Uterus (tissue), 4 donors: ENCODE data around the gene JUN. TPM values are rescaled to one million over a fixed set of nuclear protein-coding genes. Genes with fewer than 3 reads are reported as not detected.

Experiments used
- DNase-seq, 2 donors: peaks; one replicate each; pipeline ENCODE4 v3.0.0-alpha.2; 2019 to 2020
- H3K27ac ChIP-seq, 2 donors: fragments of 200-600 bp; sonication (generic); 1 replicate in 1 of 2; 2 replicates in 1 of 2; pipeline ENCODE4 v1.5.1; 2016 to 2018
- H3K27me3 ChIP-seq, 2 donors: fragments of 200-600 bp; sonication (generic); one replicate each; pipeline ENCODE4 v1.5.1; 2018 to 2019; ENCODE audit warnings: control low read depth in 1 of 2
- H3K36me3 ChIP-seq, 2 donors: fragments of 200-600 bp; sonication (generic); one replicate each; pipeline ENCODE4 v1.5.1; 2019; ENCODE audit warnings: control low read depth in 1 of 2
- H3K4me1 ChIP-seq, 2 donors: fragments of 200-600 bp; sonication (generic); one replicate each; pipeline ENCODE4 v1.5.1; 2018 to 2019; ENCODE audit warnings: control low read depth in 1 of 2
- H3K4me3 ChIP-seq, 2 donors: fragments of 200-600 bp; sonication (generic); 1 replicate in 1 of 2; 2 replicates in 1 of 2; pipeline ENCODE4 v1.5.1; 2018 to 2019; ENCODE audit warnings: mild to moderate bottlenecking in 1 of 2
- H3K9me3 ChIP-seq, 2 donors: fragments of 200-600 bp; sonication (generic); one replicate each; pipeline ENCODE4 v1.5.1; 2019; ENCODE audit warnings: control low read depth in 1 of 2
- POLR2A ChIP-seq, 2 donors: fragments of 450-650 bp; IDR thresholded peaks; one replicate each; pipeline ENCODE4 v1.6.1; 2016; ENCODE audit warnings: antibody characterized with exemption in 2 of 2, mild to moderate bottlenecking in 1 of 2, moderate library complexity in 1 of 2
- intact Hi-C: fragments of 100-400 bp; cut with DNase I; formaldehyde crosslinking; loops from one replicate; pipeline ENCODE4 v1.15.1; 2023; ENCODE audit warnings: low total_unique reads
- total RNA-seq, 4 donors: library from RNA; depleted of rRNA in 3 of 4; stranded (reverse); fragments of >200 nt in 3 of 4; gene quantifications; one replicate each; pipeline versions ENCODE4 v1.1.0 to v1.2.4, GENCODE V29; 2014 to 2023
- TF ChIP-seq, protein P1 (sequence below), 4 experiments: fragments of 200-600 bp in 2 of 4; fragments of 450-650 bp in 2 of 4; sonication (generic) in 2 of 4; IDR thresholded peaks; one replicate each; pipeline ENCODE4 v1.5.1; 2016 to 2019; ENCODE audit warnings: antibody characterized with exemption in 4 of 4, mild to moderate bottlenecking in 2 of 4, moderate library complexity in 1 of 4
- donor health status: DM: yes; HTN: yes; CAD: no.

JUN gene
- total RNA-seq, 4 donors from 2014 or later: 154 to 246 (median 239) TPM

DNA sequence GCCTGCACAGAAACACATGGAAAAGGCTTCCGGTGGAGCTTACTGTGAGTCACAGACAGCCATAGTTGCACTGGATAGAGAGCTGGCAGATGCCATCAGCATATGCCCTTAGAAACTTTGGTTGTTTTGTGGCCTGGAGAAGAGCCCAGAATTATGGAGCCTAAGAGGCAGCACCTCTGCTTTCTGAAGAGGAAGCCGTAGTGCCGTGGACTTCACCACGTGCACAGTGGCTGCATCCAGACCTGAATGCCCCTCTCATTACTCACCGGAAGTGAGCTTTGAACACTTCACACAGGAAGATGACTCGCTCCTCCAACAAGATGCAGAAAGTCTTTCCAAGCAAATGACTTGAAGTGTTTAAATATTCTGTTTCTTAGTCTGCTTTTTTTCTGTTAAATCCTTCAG is 28.4 kb downstream of the JUN start:
- peak; percentile 67 to 85 for DNase-seq

DNA sequence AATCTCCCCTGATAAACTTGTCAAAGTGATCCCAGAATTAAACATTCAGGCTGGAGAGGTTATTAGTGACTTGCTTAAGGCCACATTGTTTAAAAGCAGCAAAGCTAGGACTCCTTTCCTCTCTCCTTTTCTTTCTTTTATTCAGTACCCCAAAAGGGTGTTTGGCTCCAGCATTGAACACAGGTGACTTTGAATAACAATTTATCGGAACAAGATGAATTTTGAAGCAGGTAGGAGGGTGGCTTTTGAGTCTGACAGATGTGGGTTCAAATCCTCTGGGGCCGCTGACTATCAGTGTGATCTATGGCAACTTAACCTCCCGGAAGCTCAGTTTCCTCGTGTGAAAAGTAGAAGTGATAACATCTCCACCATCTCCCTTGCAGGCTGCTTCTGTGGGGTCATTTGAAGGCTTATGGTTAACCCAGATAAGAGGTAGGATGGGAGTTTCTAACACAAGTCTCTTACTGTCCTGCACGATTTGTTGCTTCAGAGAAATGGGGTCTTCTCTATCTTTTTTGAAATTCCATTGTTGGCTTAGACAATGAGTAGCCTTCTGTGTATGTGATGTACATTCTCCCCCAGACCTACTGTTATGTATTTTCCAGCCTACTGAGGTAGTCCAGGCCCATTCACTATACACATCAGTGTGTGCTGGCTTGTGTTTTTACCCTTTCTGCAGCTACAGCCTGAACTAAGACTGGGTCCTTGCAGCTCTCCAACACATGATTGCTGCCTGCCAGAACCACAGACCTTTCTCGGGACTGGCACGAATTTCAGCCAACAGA is 29.0 kb downstream of the JUN start:
- Histone ChIP-seq H3K27ac (peak overlapping the region; percentile 60 to 74), H3K9me3 (no peaks in the 10 kb centered on the region), H3K4me1 (no peaks in the 10 kb centered on the region), H3K4me3 (no peak overlapping the region), H3K36me3 (no peaks in the 10 kb centered on the region), H3K27me3 (no peaks in the 10 kb centered on the region)
- intact Hi-C loops: no loop called here
- TF ChIP-seq, protein P1, sequence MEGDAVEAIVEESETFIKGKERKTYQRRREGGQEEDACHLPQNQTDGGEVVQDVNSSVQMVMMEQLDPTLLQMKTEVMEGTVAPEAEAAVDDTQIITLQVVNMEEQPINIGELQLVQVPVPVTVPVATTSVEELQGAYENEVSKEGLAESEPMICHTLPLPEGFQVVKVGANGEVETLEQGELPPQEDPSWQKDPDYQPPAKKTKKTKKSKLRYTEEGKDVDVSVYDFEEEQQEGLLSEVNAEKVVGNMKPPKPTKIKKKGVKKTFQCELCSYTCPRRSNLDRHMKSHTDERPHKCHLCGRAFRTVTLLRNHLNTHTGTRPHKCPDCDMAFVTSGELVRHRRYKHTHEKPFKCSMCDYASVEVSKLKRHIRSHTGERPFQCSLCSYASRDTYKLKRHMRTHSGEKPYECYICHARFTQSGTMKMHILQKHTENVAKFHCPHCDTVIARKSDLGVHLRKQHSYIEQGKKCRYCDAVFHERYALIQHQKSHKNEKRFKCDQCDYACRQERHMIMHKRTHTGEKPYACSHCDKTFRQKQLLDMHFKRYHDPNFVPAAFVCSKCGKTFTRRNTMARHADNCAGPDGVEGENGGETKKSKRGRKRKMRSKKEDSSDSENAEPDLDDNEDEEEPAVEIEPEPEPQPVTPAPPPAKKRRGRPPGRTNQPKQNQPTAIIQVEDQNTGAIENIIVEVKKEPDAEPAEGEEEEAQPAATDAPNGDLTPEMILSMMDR (IDR thresholded peaks at IDR 0.05): no peak
- no peak for DNase-seq

More for the DNA sequence above, 28.4 kb downstream of the JUN start:
- H3K27me3 ChIP-seq: no peaks in the 10 kb centered on the region
- H3K27ac ChIP-seq: peak overlapping the region; percentile 60 to 74
- H3K4me3 ChIP-seq: no peak overlapping the region
- no peaks in the 10 kb centered on the region for H3K4me1 ChIP-seq
- H3K36me3 ChIP-seq: no peaks in the 10 kb centered on the region
- intact Hi-C loops: no loop called here
- H3K9me3 ChIP-seq: no peaks in the 10 kb centered on the region
- TF ChIP-seq, protein P1 (IDR thresholded peaks at IDR 0.05): no peak
- no peak for TF ChIP-seq POLR2A (IDR thresholded peaks at IDR 0.05)

DNA sequence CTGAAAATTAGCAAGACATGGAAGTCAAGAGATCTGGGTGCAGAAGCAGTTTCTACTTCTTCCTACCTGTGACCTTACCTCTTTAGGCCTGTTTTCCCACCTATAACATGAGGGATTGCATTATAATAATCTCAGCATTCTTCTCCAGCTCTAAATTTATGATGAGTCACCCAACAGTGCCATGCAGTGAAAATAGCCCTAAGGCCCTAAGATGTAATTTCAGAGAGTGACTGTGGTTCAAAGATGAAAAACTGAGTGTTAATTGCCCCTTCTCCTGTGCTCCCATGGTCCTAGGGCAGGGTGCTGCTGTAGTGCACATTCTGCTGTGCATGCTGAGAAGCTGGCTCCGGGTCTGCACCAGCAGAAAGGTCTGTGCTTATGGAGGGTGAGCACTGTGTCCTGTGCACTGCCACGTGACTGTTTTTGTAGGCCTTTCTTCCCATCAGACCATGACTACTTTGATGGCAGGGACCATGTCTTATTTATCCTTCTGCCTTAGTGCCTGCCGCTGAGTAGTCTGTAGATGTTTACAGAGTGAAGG is 29.7 kb downstream of the JUN start:
- intact Hi-C loops: no loop called here
- H3K27me3 ChIP-seq: no peaks in the 10 kb centered on the region
- no peak overlapping the region for H3K4me3 ChIP-seq
- no peaks in the 10 kb centered on the region for H3K9me3 ChIP-seq
- DNase-seq: no peak
- H3K36me3 ChIP-seq: no peaks in the 10 kb centered on the region
- H3K27ac ChIP-seq: peak overlapping the region; percentile 60 to 74
- TF ChIP-seq, protein P1 (IDR thresholded peaks at IDR 0.05): no peak
- TF ChIP-seq POLR2A (IDR thresholded peaks at IDR 0.05): no peak
- H3K4me1 ChIP-seq: no peaks in the 10 kb centered on the region

DNA sequence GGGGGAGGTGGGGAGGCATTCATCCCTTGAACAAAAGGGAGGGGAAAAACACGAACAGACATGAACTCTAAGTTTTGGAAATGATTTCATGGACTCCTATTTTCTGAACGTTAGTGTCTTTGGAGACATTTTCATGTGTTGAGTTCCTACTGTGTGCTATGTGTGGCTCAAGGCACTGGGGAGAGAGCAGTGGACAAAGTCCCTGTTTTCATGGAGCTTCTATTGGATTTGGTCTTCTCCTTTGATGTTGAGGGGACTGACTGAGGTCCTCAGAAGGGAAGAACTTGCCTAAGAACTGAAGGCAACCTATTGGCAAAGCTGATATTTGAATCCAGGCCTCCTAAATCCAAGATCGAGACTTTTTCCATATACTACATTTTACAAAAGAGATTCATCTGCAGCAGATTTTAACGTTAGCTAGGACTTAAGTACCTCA is 30.4 kb downstream of the JUN start:
- intact Hi-C loops: no loop called here
- H3K4me1 ChIP-seq: no peaks in the 10 kb centered on the region

DNA sequence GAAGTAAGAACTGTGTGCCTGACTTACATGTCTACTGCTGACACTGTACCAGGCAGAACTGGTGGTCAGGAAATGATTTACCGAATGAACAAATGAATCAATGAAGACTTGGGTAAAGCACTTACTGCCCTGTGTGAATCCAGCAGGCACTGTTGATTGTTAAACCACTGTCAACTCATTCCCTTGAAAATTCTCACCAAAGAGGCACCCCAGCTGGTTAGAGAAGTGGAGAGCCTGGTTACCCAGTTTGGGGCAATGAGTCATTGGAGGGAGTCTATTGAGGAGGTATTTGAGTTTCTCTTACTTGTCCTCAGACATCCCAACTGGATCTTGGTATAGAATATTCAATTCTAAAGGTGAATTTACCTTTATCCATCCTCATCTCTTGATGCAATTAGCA is 34.2 kb downstream of the JUN start:
- H3K27ac ChIP-seq: no peak overlapping the region
- no peaks in the 10 kb centered on the region for H3K27me3 ChIP-seq
- H3K36me3 ChIP-seq: no peaks in the 10 kb centered on the region
- TF ChIP-seq, protein P1 (IDR thresholded peaks at IDR 0.05): no peak
- no peak for TF ChIP-seq POLR2A (IDR thresholded peaks at IDR 0.05)
- intact Hi-C loops: no loop called here
- no peak overlapping the region for H3K4me3 ChIP-seq
- H3K4me1 ChIP-seq: no peaks in the 10 kb centered on the region
- DNase-seq: no peak
- no peaks in the 10 kb centered on the region for H3K9me3 ChIP-seq

More for the DNA sequence above, 30.4 kb downstream of the JUN start:
- Histone ChIP-seq H3K27ac (peak overlapping the region; percentile 60 to 74), H3K27me3 (no peaks in the 10 kb centered on the region), H3K4me3 (no peak overlapping the region), H3K9me3 (no peaks in the 10 kb centered on the region), H3K36me3 (no peaks in the 10 kb centered on the region)
- TF ChIP-seq, protein P1 (IDR thresholded peaks at IDR 0.05): no peak
- no peak for TF ChIP-seq POLR2A (IDR thresholded peaks at IDR 0.05)
- no peak for DNase-seq
